ENCODE measurements around the gene EYA2.

EYA2 gene

DNA sequence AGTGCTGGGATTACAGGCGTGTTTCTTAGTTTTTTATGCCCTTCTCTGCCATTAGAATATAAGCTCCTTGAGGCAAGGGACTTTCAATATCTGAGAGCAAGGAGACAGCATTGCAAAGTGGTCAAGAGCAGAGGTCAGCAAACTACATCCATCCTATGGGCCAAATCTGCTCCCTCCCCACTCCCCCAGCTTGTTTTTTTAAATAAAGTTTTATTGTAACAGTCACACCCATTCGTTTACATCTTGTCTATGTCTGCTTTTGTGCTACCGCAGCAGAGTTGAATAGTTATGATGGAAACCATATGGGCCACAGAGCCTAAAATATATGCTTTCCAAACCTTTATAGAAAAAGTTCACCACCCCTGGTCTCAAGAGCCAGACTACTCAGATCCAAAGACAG, 227.9 kb downstream of the EYA2 start:
- FAIRE-seq, result no peak

DNA sequence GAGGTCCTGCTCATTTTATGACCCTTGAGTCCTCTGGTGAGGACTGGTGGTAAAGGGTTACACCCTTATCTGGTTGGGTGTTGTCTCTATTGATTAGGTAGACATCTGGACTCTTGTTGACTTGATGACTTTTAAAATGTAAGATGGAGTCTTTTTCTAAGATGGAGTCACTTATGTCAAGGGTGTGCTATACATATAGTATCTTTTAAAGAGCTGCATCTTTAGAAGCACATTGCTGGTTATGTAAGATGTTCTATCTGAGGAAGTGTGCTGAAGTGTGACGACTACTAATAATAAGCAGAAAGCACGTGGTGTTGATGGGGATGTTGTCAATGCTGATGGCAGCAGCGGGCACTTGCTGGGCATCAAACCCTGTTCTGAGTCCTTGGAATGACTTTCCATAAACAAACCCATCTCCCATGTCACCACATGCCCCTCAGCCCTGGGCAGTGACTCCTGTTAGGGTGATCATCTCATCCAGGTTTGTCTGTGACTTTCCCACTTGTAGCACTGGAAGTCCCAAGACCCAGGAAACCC, 229.6 kb downstream of the EYA2 start:
- no peak for FAIRE-seq

DNA sequence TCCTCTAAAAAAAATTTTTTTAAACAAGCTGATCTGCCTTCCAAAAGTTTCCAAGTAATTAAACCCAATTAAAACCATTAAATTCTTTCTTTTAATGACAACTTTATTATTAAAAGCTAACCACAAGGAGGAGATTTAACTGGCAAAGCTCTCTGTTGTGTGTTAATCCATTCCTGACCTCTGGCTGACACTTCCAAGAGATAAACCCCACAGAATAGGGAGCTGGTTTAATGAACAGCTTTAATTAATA, 230.8 kb downstream of the EYA2 start:
- no peak for FAIRE-seq

DNA sequence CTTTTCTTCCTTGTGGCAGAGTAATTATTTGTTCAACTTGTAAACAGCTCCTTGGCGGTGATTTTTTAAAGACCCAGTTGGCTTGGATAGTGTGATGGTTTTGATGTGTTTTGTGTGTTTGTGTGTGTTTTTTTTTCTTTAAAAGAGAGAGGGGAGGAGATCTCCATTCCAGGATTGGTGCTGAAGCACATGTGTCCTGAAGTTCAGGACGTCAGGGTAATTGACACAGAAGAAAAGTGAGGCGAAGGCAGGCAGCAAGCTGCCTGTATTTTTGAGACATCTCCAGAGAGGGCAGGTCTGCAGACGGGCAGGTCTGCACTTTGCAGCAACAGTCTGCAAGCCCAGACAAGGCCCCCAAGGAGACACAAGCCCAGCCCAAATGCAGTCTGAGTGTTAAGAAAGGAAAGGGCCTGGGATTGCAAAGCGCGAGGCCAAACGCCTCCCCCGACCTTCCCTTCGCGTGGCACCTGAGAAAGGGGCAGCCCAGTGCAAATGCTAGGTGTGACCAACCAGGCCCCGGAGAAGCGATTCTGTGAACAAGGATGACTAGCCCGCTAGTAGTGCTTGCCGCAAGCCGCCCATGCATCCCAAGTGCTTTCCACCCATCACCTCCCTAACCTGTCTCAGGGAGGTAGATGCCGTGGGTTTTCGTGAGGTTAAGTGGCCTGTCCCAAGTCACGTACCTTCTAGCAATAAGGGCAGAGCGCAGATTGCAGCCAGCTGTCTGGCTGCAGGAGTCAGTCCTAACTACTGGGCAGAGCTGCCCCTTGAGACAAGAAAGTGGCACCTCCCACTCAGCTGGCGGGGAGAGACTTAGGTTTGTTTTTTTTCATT, 231.3 kb downstream of the EYA2 start:
- no peak for FAIRE-seq

- no peak for FAIRE-seq
Observed at GRCh38 chr20:47126709-47127108, 232.1 kb downstream of the EYA2 start.

- no peak for FAIRE-seq
Observed at GRCh38 chr20:47127546-47127945, 232.9 kb downstream of the EYA2 start.

DNA sequence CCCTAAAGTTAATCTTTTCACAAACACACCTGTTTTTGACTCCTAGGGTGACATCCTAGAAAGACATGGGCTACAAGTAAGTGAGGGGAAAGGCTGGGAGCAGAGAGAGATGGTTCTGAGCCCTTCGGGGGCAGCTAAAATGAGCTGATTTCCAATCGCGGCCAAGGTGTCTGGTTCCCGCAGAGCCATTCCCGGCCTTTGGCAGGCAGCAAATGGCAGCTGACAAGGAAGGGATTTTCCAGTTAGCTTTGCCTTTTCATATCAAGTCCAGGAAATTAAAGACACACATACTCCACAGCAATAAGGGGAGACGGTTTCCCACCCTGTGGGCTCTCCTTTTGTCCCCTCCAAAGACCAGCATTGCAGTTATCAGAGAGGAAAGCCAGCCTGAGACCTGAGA, 233.4 kb downstream of the EYA2 start:
- FAIRE-seq, result no peak

GRCh38 chr20:47129306-47129705, 234.7 kb downstream of the EYA2 start:
- FAIRE-seq, result no peak

DNA sequence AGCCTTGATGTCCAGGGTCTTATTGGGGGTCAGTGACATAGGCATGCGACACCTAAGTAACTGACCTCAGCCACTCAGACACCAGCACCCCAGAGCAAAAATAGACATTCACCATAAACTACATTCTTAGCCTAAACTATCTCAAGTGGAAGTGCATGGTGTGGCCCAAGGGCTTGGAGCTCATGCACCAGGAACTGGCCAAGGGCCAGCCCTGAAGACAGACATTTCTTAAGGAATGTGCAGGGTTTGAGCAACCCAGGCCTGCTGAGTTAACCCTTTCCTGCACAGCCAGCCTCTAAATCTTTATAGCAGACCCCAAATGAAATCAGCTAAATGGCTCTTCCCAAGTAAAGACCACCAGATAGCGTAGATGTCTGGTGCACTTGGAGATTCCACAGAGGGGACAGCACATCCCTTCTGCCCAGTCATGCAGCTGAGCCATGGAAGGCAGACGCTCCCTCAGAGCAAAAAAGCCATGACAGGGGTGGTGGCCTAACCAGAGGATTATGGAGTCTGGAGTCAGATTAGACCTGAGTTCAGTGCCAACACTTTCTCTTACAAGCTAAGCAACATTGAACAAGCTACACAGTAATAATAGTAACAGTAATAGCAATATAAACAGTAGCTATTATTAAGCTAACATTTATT, 239.3 kb downstream of the EYA2 start:
- no peak for FAIRE-seq

DNA sequence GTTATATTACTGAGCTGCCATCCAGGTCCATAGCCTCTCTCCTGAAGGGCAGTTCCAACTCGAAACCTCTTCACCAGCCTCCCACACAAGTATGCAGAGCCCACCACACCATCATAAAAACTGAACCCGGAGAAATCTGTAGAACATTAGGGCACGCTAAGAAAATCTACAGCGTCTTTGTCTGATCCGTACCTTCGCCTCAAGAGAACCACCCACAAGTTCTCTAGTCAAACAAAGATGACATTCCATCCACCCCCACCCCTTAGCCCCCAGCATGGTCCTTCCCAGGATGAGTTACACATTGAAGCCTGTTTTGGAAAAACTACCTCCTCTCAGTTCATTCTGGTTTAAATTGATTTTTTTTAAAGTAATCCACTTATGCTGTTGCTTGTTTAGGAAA, 242.1 kb downstream of the EYA2 start:
- no peak for FAIRE-seq

DNA sequence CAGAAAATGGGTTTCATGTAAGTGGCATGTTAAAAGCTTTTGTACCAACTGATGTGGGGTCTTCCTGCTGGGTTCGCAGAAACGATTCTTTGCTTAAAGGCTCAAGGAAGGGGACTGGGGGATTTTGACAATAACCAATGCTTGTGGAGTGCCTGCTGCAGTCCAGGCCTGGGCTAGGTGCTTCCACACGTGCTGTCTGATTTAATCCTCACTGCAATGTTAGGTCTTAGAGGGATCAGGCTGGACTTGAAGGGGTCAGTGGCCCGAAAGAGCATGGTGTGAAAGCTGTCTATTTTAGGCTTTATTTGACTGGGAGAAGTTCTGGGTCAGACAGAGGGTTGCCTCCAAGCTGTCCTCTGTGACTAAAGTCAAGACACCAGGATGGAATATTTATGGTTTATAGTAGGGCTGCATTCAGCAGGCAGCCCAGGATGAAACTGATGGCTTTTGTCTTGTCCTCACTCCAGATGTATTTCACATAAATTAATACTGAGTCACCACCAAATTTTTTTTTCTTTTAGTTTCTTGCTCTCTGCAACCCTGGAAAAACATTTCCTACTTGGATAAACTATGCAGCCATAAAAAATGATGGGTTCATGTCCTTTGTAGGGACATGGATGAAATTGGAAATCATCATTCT, 242.7 kb downstream of the EYA2 start:
- no peak for FAIRE-seq

DNA sequence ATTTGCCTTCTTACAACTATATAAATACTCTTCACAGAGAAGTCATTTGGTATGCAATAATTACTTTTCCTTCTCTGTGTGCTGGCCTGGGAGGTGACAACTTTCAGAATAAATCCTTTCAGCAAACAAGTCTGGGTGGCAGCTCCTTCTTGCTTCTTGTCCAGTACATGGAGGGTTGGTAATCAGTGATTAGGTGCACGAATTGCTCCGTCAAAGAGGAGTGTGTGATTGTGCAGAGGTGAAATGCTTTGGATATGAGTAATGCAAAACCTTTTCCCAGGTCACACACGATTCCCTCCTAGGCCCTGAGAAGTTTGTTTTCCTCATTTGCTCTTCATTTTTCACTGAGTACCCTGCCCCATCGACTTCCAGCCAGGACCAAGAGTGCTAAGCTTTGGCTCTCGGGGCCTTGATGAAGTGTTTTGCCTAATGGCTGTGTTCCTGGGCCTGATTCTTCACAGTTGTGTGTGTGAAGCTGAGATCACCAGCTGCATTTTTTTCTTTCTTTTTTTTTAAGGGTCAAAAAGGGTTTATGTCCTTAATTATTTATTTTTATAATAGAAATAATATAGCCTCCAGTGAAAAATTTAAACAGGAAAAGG, 245.4 kb downstream of the EYA2 start:
- no peak for FAIRE-seq

DNA sequence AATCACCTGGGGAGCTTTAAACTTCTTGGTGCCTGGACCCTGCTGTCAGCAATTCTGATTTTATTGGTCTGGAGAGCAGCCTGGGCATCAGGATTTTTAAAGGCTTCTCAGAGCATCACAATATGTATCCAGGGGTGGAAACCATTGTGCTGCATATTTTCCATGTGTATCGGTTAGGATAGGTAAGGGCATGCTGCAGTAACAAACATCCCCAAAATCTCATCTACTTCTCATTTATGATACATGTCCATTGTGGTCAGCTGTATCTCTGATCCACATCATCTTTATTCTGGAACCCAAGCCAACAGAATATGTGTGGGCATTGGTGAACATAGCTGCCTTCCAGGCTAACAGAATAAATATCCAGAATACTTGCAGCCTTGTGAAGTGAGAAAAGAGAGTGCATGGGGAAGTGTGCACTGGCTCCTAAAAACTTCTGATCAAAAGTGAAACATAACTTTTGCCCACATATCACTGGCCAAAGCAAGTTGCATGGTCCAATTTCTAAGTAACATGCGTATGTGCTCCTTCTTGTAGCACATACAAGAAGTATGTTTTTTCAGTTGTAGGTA, 246.8 kb downstream of the EYA2 start:
- FAIRE-seq, result no peak

- FAIRE-seq, result no peak
Observed at GRCh38 chr20:47141941-47142773, 247.5 kb downstream of the EYA2 start.

GRCh38 chr20:47142774-47143170, 248.1 kb downstream of the EYA2 start:
- no peak for FAIRE-seq

GRCh38 chr20:47143657-47144056, 249.0 kb downstream of the EYA2 start:
- FAIRE-seq, result no peak

DNA sequence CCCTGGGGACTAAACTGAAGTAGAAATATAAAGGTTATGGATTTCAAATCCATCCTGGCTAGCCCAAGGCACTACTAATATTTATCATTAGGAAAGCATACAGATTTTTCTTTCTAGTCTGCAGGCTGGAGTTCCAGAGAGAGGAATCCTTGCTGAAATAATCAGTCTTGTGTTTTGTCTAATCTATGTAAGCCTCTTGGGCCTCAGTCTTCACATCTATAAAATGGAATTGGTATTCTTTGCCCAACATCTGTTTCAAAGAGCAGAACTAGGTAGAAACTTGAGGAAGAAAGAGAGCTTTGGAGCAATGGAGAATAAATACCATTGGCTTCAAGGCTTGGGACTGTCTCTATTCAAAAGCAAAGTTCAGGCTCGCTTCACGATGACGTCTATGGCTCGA, 249.8 kb downstream of the EYA2 start:
- no peak for FAIRE-seq

DNA sequence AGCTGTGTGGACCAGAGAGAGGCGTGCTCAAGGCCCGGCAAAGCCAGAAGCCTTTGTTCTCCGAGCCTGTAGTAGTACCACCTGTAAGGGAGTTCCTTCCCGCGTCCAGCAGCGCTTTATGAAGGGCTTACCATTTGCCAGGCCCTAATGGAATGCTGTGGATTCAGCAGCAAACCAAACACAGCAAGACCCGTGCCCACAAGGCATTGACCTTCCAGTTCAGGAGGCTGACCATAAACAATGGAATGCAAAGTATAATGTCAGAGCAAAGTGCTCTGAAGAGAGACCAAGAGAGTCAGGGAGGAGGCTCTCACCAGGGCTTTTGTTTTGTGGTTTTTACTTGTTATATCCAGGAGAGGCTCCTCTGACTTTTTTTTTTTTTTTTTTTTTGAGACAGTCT, 252.0 kb downstream of the EYA2 start:
- no peak for FAIRE-seq

DNA sequence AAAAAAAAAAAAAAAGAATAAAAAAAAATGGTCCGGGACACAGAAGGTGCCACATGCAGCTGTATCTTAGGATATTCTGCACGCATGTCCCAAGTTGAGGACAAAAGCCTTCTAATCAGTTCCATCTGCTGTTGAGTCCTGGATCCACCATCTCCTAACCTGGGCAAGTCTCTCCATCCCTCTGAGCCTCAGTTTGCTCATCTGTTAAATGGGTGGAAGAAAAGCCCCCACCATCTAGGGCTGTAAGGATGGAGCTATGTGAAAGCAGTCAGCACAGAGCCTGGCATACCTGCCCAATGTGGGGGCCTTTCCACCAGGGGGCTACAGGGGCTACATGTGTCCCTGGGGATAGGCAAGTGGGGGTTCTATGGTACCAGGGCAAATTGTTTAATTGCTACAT, 253.4 kb downstream of the EYA2 start:
- FAIRE-seq, result no peak

DNA sequence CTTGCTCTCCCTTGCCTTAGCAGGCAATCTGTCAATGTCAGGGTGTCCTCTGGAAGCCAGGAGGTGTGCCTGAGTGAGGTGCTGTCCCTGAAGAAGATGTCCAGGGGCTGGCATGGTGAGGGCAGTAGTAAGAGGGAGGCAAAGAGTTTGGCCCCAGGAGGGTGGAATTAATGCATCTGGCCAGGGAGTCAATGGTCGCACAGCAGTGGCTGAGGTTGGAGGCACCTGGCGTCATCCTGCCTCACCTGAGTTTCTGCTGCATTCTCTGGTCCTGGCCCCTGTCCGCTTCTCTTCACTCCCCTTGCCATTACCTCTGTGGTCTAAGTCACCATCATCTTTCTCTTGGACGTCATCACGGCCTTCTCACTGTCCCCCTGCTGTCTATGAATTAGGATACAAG, 255.3 kb downstream of the EYA2 start:
- FAIRE-seq, result no peak

DNA sequence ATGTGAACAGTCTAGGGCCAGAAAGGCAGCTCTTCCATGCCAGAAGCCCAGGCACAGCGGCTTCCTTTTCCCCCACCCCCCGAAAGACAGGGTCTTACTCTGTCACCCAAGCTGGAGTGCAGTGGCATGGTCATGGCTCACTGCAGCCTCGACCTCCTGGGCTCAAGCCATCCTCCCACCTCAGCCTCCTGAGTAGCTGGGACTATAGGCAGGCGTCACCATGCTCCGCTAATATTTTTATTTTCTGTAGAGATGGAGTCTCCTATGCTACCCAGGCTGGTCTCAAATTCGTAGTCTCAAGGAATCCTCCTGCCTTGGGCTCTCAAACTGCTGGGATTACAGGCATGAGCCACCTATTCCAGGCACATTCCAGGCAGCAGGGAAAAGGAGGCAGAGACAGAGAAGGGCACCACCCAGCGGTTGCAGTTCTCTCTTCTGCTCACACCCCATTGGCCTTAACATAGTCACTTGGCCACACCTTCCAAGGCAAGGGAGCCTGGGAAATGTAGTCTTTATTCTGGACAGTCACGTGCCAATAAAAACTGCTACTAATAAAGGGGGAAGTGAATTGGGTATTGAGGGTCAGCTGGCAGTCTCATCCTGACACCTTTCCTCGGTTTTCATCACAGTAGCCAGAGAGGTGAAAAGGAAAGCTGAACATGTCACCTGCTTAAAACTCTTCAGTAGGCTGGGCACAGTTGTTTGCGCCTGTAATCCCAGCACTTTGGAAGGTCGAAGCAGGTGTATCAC, 255.9 kb downstream of the EYA2 start:
- FAIRE-seq, result no peak

DNA sequence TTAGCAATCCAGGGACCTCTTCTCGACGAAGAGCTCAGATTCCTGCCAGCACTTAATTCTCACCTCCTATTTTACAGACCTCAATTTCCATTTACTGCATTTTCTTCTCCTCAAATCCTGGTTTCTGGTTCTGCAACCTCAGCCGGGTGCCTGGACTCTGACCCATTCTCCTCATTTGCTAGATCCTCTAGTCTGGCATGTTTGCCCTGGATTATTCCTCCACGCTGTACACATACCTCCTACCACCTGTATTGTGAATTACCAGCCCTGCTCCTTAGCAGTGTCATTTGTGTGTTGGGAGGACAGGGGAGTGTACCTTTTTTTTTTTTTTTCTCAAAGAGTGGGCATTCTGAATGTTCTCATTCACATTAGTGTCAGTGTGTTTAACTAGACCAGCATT, 257.4 kb downstream of the EYA2 start:
- no peak for FAIRE-seq
